Spleen (tissue), 7 donors: ENCODE results near the gene CHERP.

Experiments
- CTCF ChIP-seq, 11 experiments: fragments of 200-600 bp in 7 of 11; fragments of 450-650 bp in 4 of 11; sonication (generic) in 4 of 11; IDR thresholded peaks in 8 of 11; conservative IDR thresholded peaks in 3 of 11; 1 replicate in 7 of 11; 2 replicates in 4 of 11; pipeline versions ENCODE4 v1.4.0 to v1.8.0; 2016 to 2021; ENCODE audit warnings: antibody characterized with exemption in 11 of 11, inconsistent platforms in 4 of 11, mild to moderate bottlenecking in 1 of 11
- POLR2A ChIP-seq, 3 donors: fragments of 450-650 bp; IDR thresholded peaks; one replicate each; pipeline ENCODE4 v1.5.1; 2017; ENCODE audit warnings: antibody characterized with exemption in 3 of 3, mild to moderate bottlenecking in 1 of 3
- donor health status: DM: no; HTN: no; CAD: no; lungs with moderate emphysema.
- donor health status: DM: no; HTN: no; CAD: no.
- donor health status: DM: no; HTN: no; CAD: no.

GRCh38 chr19:16518483-16519229 lies 23.6 kb downstream of the CHERP start:
- TF ChIP-seq POLR2A (IDR thresholded peaks at IDR 0.05) (no peak), CTCF (IDR thresholded peaks at IDR 0.05 in 8 of 11, conservative IDR thresholded peaks at IDR 0.05 in 3 of 11) (peak in 2 of 11 experiments; percentile 17 to 28)
